ENCODE data around the gene CFAP91.
"Not testable (repeated sequence)": the region's sequence is repeated elsewhere in the genome, so short reads cannot be mapped to it uniquely, and the experiment has no call there.

The CFAP91 gene

DNA sequence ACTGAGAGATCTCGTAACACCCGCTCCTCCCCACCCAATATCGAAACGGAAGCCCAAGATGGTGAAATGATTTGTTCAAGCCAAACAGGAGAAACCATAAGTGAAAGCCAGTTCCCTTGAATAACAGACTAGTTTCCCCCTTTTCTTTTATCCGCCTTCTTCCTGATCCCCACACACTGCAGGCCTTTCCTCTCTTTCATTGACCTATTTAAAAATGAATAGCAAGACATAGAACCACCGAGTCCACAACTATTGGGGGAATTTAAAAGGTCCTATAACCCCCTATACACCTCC lies 25.2 kb upstream of the CFAP91 start:
- TF ChIP-seq, protein P1, sequence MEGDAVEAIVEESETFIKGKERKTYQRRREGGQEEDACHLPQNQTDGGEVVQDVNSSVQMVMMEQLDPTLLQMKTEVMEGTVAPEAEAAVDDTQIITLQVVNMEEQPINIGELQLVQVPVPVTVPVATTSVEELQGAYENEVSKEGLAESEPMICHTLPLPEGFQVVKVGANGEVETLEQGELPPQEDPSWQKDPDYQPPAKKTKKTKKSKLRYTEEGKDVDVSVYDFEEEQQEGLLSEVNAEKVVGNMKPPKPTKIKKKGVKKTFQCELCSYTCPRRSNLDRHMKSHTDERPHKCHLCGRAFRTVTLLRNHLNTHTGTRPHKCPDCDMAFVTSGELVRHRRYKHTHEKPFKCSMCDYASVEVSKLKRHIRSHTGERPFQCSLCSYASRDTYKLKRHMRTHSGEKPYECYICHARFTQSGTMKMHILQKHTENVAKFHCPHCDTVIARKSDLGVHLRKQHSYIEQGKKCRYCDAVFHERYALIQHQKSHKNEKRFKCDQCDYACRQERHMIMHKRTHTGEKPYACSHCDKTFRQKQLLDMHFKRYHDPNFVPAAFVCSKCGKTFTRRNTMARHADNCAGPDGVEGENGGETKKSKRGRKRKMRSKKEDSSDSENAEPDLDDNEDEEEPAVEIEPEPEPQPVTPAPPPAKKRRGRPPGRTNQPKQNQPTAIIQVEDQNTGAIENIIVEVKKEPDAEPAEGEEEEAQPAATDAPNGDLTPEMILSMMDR (IDR thresholded peaks at IDR 0.05; ENCODE audit: insufficient read depth, low read depth, low read length, missing control alignments), result no peak
- H3K4me3 ChIP-seq (ENCODE audit: low read length), result peak overlapping the region; percentile 74
- no peak for DNase-seq (ENCODE audit: low read depth)

- DNase-seq (ENCODE audit: low read depth); H3K4me3 ChIP-seq (ENCODE audit: low read length): not testable (repeated sequence)
These were observed 24.6 kb upstream of the CFAP91 start for GRCh38 chr3:119678209-119678608.

GRCh38 chr3:119679874-119680273 lies 22.9 kb upstream of the CFAP91 start:
- H3K4me3 ChIP-seq (ENCODE audit: low read length), result no peak overlapping the region
- no peak for DNase-seq (ENCODE audit: low read depth)
- TF ChIP-seq, protein P1 (IDR thresholded peaks at IDR 0.05; ENCODE audit: insufficient read depth, low read depth, low read length, missing control alignments), result no peak

GRCh38 chr3:119681279-119681678 lies 21.5 kb upstream of the CFAP91 start:
- DNase-seq (ENCODE audit: low read depth), result peak; percentile 63
- H3K4me3 ChIP-seq (ENCODE audit: low read length), result no peak overlapping the region
- TF ChIP-seq, protein P1 (IDR thresholded peaks at IDR 0.05; ENCODE audit: insufficient read depth, low read depth, low read length, missing control alignments), result peak; percentile 55

GRCh38 chr3:119683421-119683820 lies 19.4 kb upstream of the CFAP91 start:
- TF ChIP-seq, protein P1 (IDR thresholded peaks at IDR 0.05; ENCODE audit: insufficient read depth, low read depth, low read length, missing control alignments), result no peak
- no peak overlapping the region for H3K4me3 ChIP-seq (ENCODE audit: low read length)
- no peak for DNase-seq (ENCODE audit: low read depth)

DNA sequence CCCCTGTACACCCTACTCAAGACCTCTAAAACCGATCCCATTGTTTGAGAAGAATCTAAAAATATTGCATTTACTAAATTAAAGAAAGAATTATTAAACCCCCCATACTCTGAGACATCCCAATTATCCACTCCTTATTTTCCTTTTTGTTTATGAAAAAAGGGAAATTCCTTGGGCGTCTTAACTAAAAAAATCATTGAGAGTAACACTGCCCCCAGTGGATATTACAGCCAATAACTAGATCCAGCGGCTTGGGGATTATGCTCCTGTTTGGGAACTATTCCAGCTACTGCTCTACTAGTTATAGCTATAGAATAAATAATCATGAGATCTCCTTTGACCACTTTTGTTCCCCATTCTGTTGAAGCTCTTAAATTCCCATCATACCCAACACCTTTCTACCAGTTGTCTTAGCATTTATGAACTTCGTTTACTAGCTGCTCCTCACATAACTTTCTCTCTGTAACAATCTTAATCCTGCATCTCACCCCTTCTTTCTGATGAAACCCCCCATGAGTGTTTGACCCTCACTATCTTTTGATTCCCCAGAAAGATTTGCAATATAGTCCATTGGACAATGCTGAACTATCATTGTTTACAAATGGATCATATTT lies 12.7 kb upstream of the CFAP91 start:
- TF ChIP-seq, protein P1 (IDR thresholded peaks at IDR 0.05; ENCODE audit: insufficient read depth, low read depth, low read length, missing control alignments), result peak; percentile 45
- no peak overlapping the region for H3K4me3 ChIP-seq (ENCODE audit: low read length)
- DNase-seq (ENCODE audit: low read depth), result peak; percentile 29

- TF ChIP-seq, protein P1 (IDR thresholded peaks at IDR 0.05; ENCODE audit: insufficient read depth, low read depth, low read length, missing control alignments), result no peak
- DNase-seq (ENCODE audit: low read depth), result peak; percentile 11
These were observed 7.3 kb upstream of the CFAP91 start for GRCh38 chr3:119695480-119695879.

More at GRCh38 chr3:119695480-119695879, 7.3 kb upstream of the CFAP91 start:
- no peak overlapping the region for H3K4me3 ChIP-seq (ENCODE audit: low read length)
